Inflammatory macrophage treated with lipopolysaccharide for 1 hour (primary cell): ENCODE results near the gene SRRM2.

ENCODE experiments used
- DNase-seq, 2 donors: peaks; one replicate each; pipeline ENCODE4 v3.0.0-alpha.2; 2020 to 2022

The SRRM2 gene

GRCh38 chr16:2803545-2804195, 51.2 kb downstream of the SRRM2 start:
- no peak for DNase-seq

DNA sequence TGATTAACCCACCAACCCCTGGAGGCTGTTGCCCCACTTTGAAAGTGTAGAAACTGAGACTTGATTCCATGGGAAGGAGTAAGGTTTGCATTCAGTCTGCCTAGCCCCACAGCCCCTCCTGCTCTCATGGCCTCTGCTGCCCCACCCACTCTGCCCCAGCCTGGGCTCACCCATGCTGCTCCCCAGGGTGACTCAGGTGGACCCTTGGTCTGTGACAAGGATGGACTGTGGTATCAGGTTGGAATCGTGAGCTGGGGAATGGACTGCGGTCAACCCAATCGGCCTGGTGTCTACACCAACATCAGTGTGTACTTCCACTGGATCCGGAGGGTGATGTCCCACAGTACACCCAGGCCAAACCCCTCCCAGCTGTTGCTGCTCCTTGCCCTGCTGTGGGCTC, 52.3 kb downstream of the SRRM2 start:
- DNase-seq, result no peak

GRCh38 chr16:2806286-2806685, 53.8 kb downstream of the SRRM2 start:
- no peak for DNase-seq

DNA sequence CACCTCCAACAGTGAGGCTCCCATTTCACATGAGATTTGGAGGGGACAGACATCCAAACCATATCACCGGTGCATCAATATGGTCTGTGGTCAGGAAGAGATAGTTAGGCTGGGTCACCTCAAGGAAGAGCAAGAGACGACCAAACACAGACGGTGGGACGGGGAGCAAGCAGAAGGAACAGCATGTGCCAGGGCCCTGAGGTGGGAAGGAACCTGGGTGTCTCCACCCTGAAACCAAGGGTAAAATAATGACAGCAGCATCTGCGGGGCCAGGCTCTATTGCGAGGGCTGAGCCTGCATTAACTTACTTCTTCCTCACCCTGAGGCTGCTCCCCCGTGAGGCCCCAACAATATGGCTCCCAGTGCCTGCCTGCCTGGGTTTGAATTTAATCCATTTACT, 55.7 kb downstream of the SRRM2 start:
- no peak for DNase-seq

- no peak for DNase-seq
Measured at GRCh38 chr16:2809149-2809760, 56.8 kb downstream of the SRRM2 start.

GRCh38 chr16:2810651-2811050, 58.2 kb downstream of the SRRM2 start:
- no peak for DNase-seq

DNA sequence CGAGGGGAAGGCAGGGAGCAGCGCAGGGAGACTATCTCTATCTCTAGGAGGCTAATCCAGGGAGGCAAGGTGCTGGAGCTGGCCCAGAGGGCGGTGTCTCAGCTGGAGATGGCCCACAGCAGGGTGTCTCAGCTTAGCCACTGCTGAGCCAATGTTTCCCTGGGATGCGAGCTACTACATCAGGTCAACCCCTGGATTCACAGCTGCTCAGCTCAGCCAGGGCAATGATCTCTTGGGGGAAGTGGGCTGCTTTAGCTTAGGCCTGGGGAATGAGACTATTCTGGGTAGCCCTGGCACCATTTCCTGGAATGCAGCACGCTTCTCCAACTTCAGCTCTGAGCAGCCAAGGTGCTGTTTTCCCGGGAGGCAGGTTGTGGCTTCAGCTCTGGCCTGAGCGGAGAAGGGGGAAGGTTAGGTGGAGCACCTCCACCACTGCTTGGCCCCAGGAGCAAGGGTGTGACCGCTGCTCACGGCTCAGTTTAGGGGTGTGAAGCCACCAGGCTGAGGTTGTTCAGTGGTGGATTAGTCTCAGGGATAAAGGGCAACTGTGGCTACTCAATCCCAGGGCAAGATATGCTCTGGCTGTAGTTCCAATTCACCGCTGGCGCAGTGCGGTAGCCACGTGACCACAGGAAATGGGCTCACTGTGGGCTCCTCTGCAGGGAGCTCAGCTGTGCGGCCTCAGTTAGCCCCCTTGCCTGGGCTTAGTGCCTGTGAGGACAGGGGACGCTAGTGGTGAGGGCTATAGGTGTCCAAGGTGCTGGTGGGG, 59.4 kb downstream of the SRRM2 start:
- DNase-seq, result no peak

DNA sequence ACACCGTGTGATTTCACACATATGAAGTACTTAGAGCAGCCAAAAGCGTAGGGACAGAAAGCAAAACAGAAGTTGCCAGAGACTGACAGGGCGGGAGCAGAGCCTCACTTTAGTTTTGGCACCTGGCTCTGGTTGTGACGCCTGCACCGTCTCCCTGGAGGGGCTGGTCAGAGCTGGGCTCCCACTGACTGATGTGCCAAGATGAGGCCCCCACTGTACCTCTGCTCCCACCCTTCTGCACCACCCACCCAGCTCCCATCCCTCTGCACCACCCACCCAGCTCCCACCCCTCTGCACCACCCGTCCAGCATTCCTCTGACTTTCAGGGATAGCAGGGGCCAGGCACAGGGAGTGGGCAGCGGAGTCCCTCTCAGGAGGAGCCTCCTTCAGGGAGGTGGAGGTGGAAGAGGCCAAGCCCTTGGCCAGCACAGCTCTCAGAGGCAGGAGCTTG, 61.4 kb downstream of the SRRM2 start:
- no peak for DNase-seq

- DNase-seq, result no peak
Measured at GRCh38 chr16:2814551-2815298, 62.3 kb downstream of the SRRM2 start.

- peak in 1 of 2 donors; percentile 65 for DNase-seq
Measured at GRCh38 chr16:2815299-2815771, 62.9 kb downstream of the SRRM2 start.

GRCh38 chr16:2816751-2817339, 64.4 kb downstream of the SRRM2 start, which contains the start of gene PRSS21:
TSS of gene PRSS21 (plus strand) at chr16:2817237. CDS start at chr16:2817269, 32 bp downstream.
- DNase-seq, result no peak

DNA sequence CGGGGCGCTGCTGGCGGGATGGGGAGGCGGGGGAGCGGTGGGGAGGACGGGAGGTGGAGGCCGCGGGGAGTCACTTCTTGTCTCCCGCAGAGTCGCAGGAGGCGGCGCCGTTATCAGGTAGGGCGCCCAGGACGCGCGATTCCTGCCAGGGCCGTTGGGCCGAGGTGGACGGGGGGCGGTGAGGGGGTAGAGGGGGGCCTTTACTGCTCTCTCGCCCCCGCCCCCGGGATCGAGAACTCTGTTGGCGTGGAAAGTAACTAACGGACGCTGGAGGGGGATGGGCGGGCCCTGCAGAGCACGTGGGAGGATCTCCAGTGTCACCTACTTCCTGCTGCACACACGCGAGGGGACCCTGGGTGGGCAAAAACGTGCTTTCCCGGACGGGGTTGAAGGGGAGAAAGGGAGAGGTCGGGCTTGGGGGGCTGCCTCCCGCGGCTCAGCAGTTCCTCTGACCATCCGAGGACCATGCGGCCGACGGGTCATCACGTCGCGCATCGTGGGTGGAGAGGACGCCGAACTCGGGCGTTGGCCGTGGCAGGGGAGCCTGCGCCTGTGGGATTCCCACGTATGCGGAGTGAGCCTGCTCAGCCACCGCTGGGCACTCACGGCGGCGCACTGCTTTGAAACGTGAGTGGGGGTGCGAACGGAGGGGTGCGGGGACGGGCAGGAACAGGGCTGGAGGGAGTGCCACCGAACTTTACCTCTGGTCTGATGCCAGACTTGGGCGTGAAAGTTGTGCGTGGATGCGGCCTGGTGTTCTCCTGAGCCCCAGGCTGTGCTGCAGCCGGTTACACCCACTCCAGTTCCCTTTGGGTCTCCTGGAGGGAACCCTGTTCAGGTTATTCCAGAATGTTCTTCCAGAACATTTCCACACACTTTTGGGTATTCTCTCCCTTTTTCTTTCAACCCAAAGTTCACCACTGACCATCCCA, 65.2 kb downstream of the SRRM2 start:
- no peak for DNase-seq

DNA sequence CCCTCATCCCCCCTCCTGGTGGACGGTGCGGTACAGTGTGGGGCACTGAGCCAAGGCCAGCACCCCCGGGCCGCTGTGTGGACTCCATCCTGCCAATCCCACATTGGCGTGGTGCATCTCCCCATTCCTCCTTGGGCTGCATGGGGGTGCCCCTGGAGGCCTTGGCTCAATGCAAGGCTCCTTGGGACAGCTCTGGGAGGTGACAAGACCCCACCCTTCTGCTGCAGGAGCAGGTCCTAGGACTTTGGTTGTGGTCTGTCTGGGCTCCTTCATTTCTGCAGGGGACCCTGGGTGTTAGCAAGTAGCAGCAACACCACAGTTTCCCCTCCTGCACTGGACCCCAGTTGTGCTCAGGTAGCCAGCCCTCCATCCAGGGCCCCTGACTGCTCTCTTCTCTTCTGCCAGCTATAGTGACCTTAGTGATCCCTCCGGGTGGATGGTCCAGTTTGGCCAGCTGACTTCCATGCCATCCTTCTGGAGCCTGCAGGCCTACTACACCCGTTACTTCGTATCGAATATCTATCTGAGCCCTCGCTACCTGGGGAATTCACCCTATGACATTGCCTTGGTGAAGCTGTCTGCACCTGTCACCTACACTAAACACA, 65.9 kb downstream of the SRRM2 start:
- DNase-seq, result no peak

- no peak for DNase-seq
Measured at GRCh38 chr16:2819179-2819938, 66.9 kb downstream of the SRRM2 start.

DNA sequence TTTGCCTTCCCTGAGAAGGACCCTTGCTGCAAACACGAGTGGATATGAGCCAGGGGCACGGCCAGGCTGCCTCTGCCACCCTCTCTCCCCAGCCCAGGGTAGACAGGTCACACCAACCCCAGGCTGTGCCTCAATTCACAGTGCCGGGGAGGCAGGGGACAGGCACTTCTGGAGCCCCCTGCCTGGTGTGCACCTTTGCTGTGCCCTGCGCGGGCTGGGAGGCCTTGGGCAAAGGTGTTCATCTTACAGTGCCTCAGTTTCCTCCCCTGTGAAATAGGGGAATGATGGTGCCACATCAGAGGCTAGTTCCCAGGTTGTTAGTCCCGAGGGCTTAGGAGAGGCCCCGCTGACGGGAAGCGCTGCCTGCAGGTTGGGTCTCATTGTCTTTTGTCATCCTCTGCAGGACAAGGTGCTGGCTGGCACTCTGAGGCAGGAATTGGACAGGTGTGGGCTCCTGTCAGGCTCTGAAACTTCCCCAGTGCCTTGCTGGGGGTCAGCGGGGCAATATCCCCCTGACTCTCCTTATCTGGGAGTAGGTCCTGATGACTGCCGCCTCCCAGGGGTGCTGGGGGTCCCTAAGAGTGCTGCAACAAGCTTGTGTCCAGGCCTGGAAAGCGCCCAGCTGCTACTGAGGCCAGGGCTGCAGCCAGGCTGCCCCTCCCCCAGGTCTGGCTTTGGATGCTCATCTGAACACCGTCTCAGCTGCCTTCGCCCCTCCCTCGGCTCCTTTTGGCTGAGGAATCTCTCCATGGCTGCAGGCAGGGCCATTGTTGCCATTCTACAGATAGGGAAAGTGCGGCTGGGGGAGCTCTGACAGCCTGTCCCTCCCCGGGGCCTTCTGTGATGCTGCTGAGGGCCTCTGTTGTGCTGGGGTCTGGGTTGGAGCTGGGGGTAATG, 67.7 kb downstream of the SRRM2 start:
- DNase-seq, result no peak
